Loucy (cell line): ENCODE results near the gene FCHO1.

Experiments
- H2AFZ ChIP-seq: fragments of 200-600 bp; sonication (generic); 2 replicates; pipeline ENCODE4 v1.6.0; 2016; ENCODE audit warnings: antibody characterized with exemption, mild to moderate bottlenecking, low read length, moderate library complexity
- H3F3A ChIP-seq: fragments of 200-600 bp; 2 replicates; pipeline ENCODE4 v1.6.0; 2016; ENCODE audit warnings: antibody characterized with exemption, low read depth, mild to moderate bottlenecking
- H3K27me3 ChIP-seq: fragments of 200-600 bp; sonication (generic); 2 replicates; pipeline ENCODE4 v1.6.1; 2014; ENCODE audit warnings: low read length, mild to moderate bottlenecking; ENCODE audit not compliant: insufficient read depth, poor library complexity, severe bottlenecking
- H3K36me3 ChIP-seq: fragments of 200-600 bp; sonication (generic); 2 replicates; pipeline ENCODE4 v1.6.1; 2016; ENCODE audit warnings: low read length; ENCODE audit not compliant: insufficient read depth
- H3K4me1 ChIP-seq: fragments of 200-600 bp; sonication (generic); 2 replicates; pipeline ENCODE4 v1.5.1; 2014; ENCODE audit warnings: low read length, mild to moderate bottlenecking; ENCODE audit not compliant: insufficient read depth, poor library complexity, severe bottlenecking
- H3K4me2 ChIP-seq: fragments of 200-600 bp; sonication (generic); 2 replicates; pipeline ENCODE4 v1.6.0; 2014; ENCODE audit warnings: antibody characterized with exemption, low read length, low read depth, mild to moderate bottlenecking; ENCODE audit not compliant: poor library complexity, severe bottlenecking
- H3K4me3 ChIP-seq: fragments of 200-600 bp; sonication (generic); 2 replicates; pipeline ENCODE4 v1.5.1; 2014; ENCODE audit warnings: low read length, mild to moderate bottlenecking, mixed read lengths; ENCODE audit not compliant: poor library complexity, severe bottlenecking
- H3K79me2 ChIP-seq: fragments of 200-600 bp; sonication (generic); 2 replicates; pipeline ENCODE4 v1.6.1; 2014; ENCODE audit warnings: low read length; ENCODE audit not compliant: insufficient read depth
- H3K9ac ChIP-seq: fragments of 200-600 bp; sonication (generic); 2 replicates; pipeline ENCODE4 v1.6.0; 2014; ENCODE audit warnings: mild to moderate bottlenecking, low read depth, low read length, moderate library complexity; ENCODE audit not compliant: poor library complexity, severe bottlenecking
- H3K9me2 ChIP-seq: fragments of 200-600 bp; sonication (generic); replicated peaks from 2 replicates; pipeline ENCODE4 v1.6.1; 2016; ENCODE audit warnings: low read depth, low read length, mixed read lengths
- H3K9me3 ChIP-seq: fragments of 200-600 bp; sonication (generic); 2 replicates; pipeline ENCODE4 v1.6.1; 2014; ENCODE audit warnings: mild to moderate bottlenecking, antibody characterized with exemption, low read length, low read depth; ENCODE audit not compliant: insufficient read depth
- H4K20me1 ChIP-seq: fragments of 200-600 bp; sonication (generic); 2 replicates; pipeline ENCODE4 v1.6.0; 2014; ENCODE audit warnings: antibody characterized with exemption, low read length, mild to moderate bottlenecking; ENCODE audit not compliant: insufficient read depth, poor library complexity, severe bottlenecking
- CTCF ChIP-seq: fragments of 200-600 bp; sonication (generic); conservative IDR thresholded peaks from 2 replicates; pipeline ENCODE4 v1.5.1; 2014; ENCODE audit warnings: mild to moderate bottlenecking, antibody characterized with exemption, low read length
- EZH2phosphoT487 ChIP-seq: fragments of 200-600 bp; IDR thresholded peaks from 2 replicates; pipeline ENCODE4 v1.6.1; 2018; ENCODE audit warnings: antibody characterized with exemption, mild to moderate bottlenecking, moderate library complexity, borderline replicate concordance

FCHO1 gene

GRCh38 chr19:17718947-17719711, 32.1 kb upstream of the FCHO1 start, which contains the start of gene MAP1S:
Gene MAP1S, plus strand, starts transcription at chr19:17719480. Its CDS starts 23 bp downstream, at chr19:17719503.
- no peaks in the 10 kb centered on the region for H3K9me2 ChIP-seq
- peak within 1 kb of the TSS; percentile 84 for H3K9ac ChIP-seq
- H4K20me1 ChIP-seq: peaks cover 23% of the 10 kb centered on the region
- peaks cover 47% of the 10 kb centered on the region for H3K79me2 ChIP-seq
- H3K27me3 ChIP-seq: no peaks in the 10 kb centered on the region
- no peaks in the 10 kb centered on the region for H3F3A ChIP-seq
- peak within 1 kb of the TSS; percentile 90 for H3K4me3 ChIP-seq
- peak within 1 kb of the TSS; percentile 87 for H3K4me2 ChIP-seq
- TF ChIP-seq EZH2phosphoT487: no peak
- no peak for TF ChIP-seq CTCF
- H2AFZ ChIP-seq: peak within 1 kb of the TSS; percentile 85
- no peaks in the 10 kb centered on the region for H3K9me3 ChIP-seq
- H3K36me3 ChIP-seq: peaks cover 6% of the 10 kb centered on the region; the same call in 1 of the 2 replicates
- peaks cover 30% of the 10 kb centered on the region for H3K4me1 ChIP-seq

- H3K4me1 ChIP-seq: peaks cover 30% of the 10 kb centered on the region
- peak overlapping the region; percentile 87 for H3K4me2 ChIP-seq
- no peak overlapping the region for H2AFZ ChIP-seq
- peaks cover 13% of the 10 kb centered on the region; the same call in 1 of the 2 replicates for H3K36me3 ChIP-seq
- H4K20me1 ChIP-seq: peaks cover 23% of the 10 kb centered on the region
- H3K27me3 ChIP-seq: no peaks in the 10 kb centered on the region
- H3K79me2 ChIP-seq: peaks cover 54% of the 10 kb centered on the region
- H3F3A ChIP-seq: no peaks in the 10 kb centered on the region
- H3K9me2 ChIP-seq: no peaks in the 10 kb centered on the region
- H3K9ac ChIP-seq: peak overlapping the region; percentile 84
- no peak for TF ChIP-seq CTCF
- no peaks in the 10 kb centered on the region for H3K9me3 ChIP-seq
- H3K4me3 ChIP-seq: peak overlapping the region; percentile 90
These were observed 31.4 kb upstream of the FCHO1 start for GRCh38 chr19:17719730-17720400.

- Histone ChIP-seq H3K4me1 (peaks cover 30% of the 10 kb centered on the region), H3K9me3 (no peaks in the 10 kb centered on the region), H3K27me3 (no peaks in the 10 kb centered on the region), H3K9me2 (no peaks in the 10 kb centered on the region), H3K4me3 (peak overlapping the region; percentile 90), H3K9ac (peak overlapping the region; percentile 84), H4K20me1 (peaks cover 29% of the 10 kb centered on the region), H3K79me2 (peaks cover 58% of the 10 kb centered on the region), H3K4me2 (peak overlapping the region; percentile 87), H2AFZ (no peak overlapping the region), H3F3A (no peaks in the 10 kb centered on the region), H3K36me3 (peaks cover 19% of the 10 kb centered on the region; the same call in 1 of the 2 replicates)
- TF ChIP-seq EZH2phosphoT487: no peak
- no peak for TF ChIP-seq CTCF
These were observed 30.8 kb upstream of the FCHO1 start for GRCh38 chr19:17720440-17720839.
